Mesodermal cell (in vitro differentiated cells): ENCODE results near the gene PLPPR5.

Source experiments
- H3K27ac ChIP-seq: 2 replicates; pipeline ENCODE4 v1.7.0; 2013; ENCODE audit warnings: mild to moderate bottlenecking, low read depth, low read length, moderate library complexity; ENCODE audit not compliant: severe bottlenecking
- H3K36me3 ChIP-seq: 2 replicates; pipeline ENCODE4 v1.7.1; 2013; ENCODE audit warnings: mild to moderate bottlenecking, low read length, moderate library complexity; ENCODE audit not compliant: control insufficient read depth, insufficient read depth
- H3K4me1 ChIP-seq: one replicate; pipeline ENCODE4 v1.7.1; 2013; ENCODE audit warnings: mild to moderate bottlenecking, low read length; ENCODE audit not compliant: insufficient read depth, control insufficient read depth, poor library complexity, severe bottlenecking
- H3K4me3 ChIP-seq: 2 replicates; pipeline ENCODE4 v1.7.0; 2013; ENCODE audit warnings: low read length, control low read depth, mild to moderate bottlenecking; ENCODE audit not compliant: insufficient read depth, poor library complexity, severe bottlenecking; ENCODE audit errors: extremely low read depth
- H3K9me3 ChIP-seq: 2 replicates; pipeline ENCODE4 v1.7.1; 2013; ENCODE audit warnings: mild to moderate bottlenecking, low read length, moderate library complexity; ENCODE audit not compliant: control insufficient read depth
- WGBS, 2 experiments: methylation state at CpG; one replicate each; pipeline ENCODE4 v1.1.5; 2013; ENCODE audit warnings: missing lambda C conversion rate in 2 of 2; ENCODE audit not compliant: insufficient coverage in 2 of 2; 5-methylcytosine and 5-hydroxymethylcytosine counted together

The PLPPR5 gene

GRCh38 chr1:98969798-98970490 is 34.7 kb downstream of the PLPPR5 start:
- 82 to 88% methylated on average over 1 of the region's 1 CpG for WGBS, 2 experiments
- H3K9me3 ChIP-seq: no peaks in the 10 kb centered on the region
- H3K4me1 ChIP-seq: no peaks in the 10 kb centered on the region
- H3K27ac ChIP-seq: no peak overlapping the region
- no peaks in the 10 kb centered on the region for H3K36me3 ChIP-seq
- H3K4me3 ChIP-seq: no peak overlapping the region

GRCh38 chr1:98967122-98967521 is 37.5 kb downstream of the PLPPR5 start:
- Histone ChIP-seq H3K36me3 (no peaks in the 10 kb centered on the region), H3K4me3 (no peak overlapping the region), H3K4me1 (no peaks in the 10 kb centered on the region), H3K27ac (no peak overlapping the region), H3K9me3 (no peaks in the 10 kb centered on the region)
- 100% methylated on average over 1 of the region's 1 CpG; no CpG with 5 or more reads in 1 of the 2 experiments for WGBS, 2 experiments

GRCh38 chr1:98965394-98965793 is 39.3 kb downstream of the PLPPR5 start:
- Histone ChIP-seq H3K4me1 (no peaks in the 10 kb centered on the region), H3K9me3 (no peaks in the 10 kb centered on the region), H3K4me3 (no peak overlapping the region), H3K27ac (no peak overlapping the region), H3K36me3 (no peaks in the 10 kb centered on the region)
- WGBS, 2 experiments: 86% methylated on average over 1 of the region's 3 CpGs; no CpG with 5 or more reads in 1 of the 2 experiments

DNA sequence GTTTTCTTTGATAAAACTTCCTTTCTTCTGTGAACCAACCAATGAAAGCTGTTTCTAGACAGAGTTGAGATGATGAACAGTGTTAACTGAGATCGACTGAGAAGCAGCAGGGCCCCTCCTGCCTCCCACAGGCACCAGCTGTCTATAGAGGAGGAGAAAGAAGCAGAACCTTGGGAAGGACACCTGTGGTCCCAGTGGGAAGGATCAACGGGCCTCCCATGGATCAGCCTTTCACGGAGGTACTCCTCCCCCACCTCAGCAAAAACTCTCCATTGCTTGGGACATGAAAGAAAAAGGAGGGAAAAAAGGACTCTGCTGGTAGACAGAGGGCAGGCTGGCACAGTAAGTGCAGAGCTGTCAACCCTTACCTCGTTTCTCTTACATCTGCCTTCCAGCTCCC is 40.5 kb downstream of the PLPPR5 start:
- Histone ChIP-seq H3K4me1 (no peaks in the 10 kb centered on the region), H3K36me3 (no peaks in the 10 kb centered on the region), H3K27ac (no peak overlapping the region), H3K4me3 (no peak overlapping the region), H3K9me3 (no peaks in the 10 kb centered on the region)
- WGBS, 2 experiments: 86% methylated on average over 1 of the region's 4 CpGs; no CpG with 5 or more reads in 1 of the 2 experiments

DNA sequence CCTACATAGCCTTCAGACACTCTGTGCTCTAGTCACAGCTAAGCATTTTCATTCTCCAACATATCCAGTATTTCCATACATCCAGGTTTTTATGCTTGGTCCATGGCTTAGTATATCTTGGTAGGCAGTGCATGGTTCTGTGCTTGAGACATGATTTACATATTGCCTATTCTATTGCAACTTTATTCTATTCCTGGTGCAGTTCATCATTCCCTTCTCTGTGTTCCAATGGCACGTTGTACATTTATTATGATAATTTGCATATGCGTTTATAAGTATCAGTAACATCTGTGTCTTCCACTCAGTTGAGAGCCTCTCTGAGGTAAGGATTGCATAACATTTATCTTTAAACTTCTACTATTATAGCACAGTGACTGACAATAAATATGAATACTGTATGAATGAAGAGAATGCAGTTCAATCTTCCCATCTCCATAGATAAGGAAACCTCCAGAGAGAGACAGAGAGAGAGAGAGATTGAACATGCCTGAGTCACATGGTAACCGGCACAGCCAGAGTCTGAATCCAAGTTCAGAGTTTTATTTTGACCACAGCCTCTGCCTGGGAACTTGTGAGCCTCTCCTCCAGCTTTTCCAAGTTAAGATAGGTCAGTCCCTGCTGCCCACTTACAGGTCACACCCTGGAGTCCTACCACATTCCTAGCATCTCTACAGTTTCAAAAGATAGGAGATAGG is 41.5 kb downstream of the PLPPR5 start:
- WGBS, 2 experiments: 80 to 100% methylated on average over 1 of the region's 3 CpGs
- Histone ChIP-seq H3K36me3 (no peaks in the 10 kb centered on the region), H3K27ac (no peak overlapping the region), H3K4me3 (no peak overlapping the region), H3K9me3 (no peaks in the 10 kb centered on the region), H3K4me1 (no peaks in the 10 kb centered on the region)

- Histone ChIP-seq H3K9me3 (no peaks in the 10 kb centered on the region), H3K36me3 (no peaks in the 10 kb centered on the region), H3K27ac (no peak overlapping the region), H3K4me3 (no peak overlapping the region), H3K4me1 (no peaks in the 10 kb centered on the region)
Observed at GRCh38 chr1:98962156-98962555, 42.5 kb downstream of the PLPPR5 start.

DNA sequence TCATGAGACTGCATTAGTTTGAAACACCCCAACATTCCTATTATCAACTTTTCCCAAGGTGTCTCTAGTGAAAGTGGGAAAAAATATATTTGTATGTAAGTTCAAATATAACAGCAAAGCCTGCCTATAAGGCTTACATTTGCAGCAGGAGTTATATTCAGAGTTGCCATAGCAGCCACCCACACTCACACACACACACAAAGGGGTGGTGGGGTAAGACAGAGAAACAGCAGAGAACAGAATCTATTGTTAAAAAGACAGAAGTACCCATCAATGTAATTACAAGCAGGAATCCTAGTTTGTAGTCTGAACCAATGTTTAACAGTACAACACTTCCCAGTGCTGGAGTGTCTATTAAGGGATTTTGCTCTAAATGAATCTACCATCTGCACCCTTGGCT is 55.0 kb downstream of the PLPPR5 start:
- Histone ChIP-seq H3K27ac (no peak overlapping the region), H3K36me3 (peaks cover 3% of the 10 kb centered on the region), H3K4me1 (no peaks in the 10 kb centered on the region), H3K4me3 (no peak overlapping the region), H3K9me3 (no peaks in the 10 kb centered on the region)

DNA sequence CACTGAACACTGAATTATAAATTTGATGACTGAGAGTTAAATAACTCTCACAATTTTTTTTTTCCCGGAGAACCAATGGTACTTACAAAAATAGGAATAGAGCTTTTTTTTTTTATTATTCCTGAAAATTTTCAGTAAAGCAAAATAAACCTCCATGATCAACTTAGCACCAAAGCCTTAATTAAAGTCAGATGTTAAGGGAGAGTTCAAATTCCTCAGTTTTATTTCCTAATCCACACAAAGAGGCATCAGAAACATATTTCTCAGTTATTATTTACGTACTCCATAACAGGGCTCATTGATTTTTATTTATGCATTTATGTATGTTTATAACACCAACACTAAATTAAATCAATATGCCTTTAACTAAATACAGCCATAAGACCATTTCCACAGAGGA is 55.5 kb downstream of the PLPPR5 start:
- H3K27ac ChIP-seq: no peak overlapping the region
- H3K9me3 ChIP-seq: no peaks in the 10 kb centered on the region
- H3K4me1 ChIP-seq: no peaks in the 10 kb centered on the region
- no CpG with 5 or more reads among the region's 2 CpGs for WGBS, 2 experiments
- H3K4me3 ChIP-seq: no peak overlapping the region
- H3K36me3 ChIP-seq: peaks cover 3% of the 10 kb centered on the region

DNA sequence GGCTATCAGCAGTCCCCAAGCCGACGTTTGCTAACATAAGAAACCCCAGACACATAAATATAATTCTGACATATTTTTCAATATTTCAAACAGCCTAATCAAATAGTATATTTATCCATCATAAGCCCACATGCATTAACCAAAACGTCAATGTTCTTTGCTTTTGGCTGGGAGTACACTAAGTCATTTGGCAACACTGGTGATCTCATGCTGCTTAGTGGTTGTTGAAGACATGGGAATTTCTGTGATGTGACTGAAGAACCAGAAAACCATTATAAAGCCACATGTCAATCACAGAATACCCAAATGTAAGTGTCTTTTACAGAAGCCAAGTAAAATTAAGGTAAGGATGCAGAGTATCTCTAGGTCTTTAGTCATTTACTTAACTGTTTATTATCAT is 57.6 kb downstream of the PLPPR5 start:
- 100% methylated on average over 1 of the region's 3 CpGs; no CpG with 5 or more reads in 1 of the 2 experiments for WGBS, 2 experiments
- Histone ChIP-seq H3K4me3 (no peak overlapping the region), H3K36me3 (peaks cover 3% of the 10 kb centered on the region)

GRCh38 chr1:98940722-98941079 is 64.0 kb downstream of the PLPPR5 start:
- no peak overlapping the region for H3K4me3 ChIP-seq
- H3K36me3 ChIP-seq: no peaks in the 10 kb centered on the region
- H3K9me3 ChIP-seq: no peaks in the 10 kb centered on the region
- no peaks in the 10 kb centered on the region for H3K4me1 ChIP-seq
- H3K27ac ChIP-seq: no peak overlapping the region
- WGBS, 2 experiments: 72 to 82% methylated on average over 4 of the region's 4 CpGs

More for the DNA sequence above, 57.6 kb downstream of the PLPPR5 start:
- no peaks in the 10 kb centered on the region for H3K9me3 ChIP-seq
- H3K4me1 ChIP-seq: no peaks in the 10 kb centered on the region
- H3K27ac ChIP-seq: no peak overlapping the region

DNA sequence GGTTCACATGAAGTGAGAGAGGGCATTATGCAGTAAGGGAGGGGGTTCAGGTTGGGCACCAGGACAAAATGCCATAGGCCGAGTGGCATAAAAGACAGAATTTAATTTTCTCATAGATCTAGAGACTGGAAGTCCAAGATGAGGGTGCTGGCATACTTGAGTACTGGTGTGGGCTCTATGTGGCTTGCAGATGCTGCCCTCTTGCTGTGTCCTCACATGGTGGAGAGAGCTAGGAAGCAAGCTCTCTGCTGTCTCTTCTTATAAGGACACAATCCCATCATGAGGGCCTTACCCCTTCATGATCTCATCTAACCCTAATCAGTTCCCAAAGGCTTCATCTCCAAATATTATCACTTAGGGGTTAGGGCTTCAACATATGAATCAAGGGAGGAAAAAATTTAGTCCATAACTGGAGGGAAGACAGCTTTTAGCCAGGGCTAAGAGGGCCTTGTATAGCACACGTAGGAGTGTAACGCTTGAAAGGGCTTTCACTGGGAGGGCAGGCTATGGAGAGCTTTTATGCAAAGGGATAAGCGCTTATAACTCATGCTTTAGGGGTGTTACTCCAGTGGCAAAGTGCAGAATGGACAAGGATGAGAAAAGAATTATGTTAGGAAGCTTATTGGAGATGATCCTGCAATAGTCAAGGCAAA is 64.5 kb downstream of the PLPPR5 start:
- Histone ChIP-seq H3K36me3 (no peaks in the 10 kb centered on the region), H3K4me1 (no peaks in the 10 kb centered on the region), H3K27ac (no peak overlapping the region), H3K4me3 (no peak overlapping the region), H3K9me3 (no peaks in the 10 kb centered on the region)
- WGBS, 2 experiments: 79 to 91% methylated on average over 3 to 4 of the region's 4 CpGs
